HUES48 (cell line): ENCODE data around the gene SNX9.

Experiments
- H3K27ac ChIP-seq: one replicate; pipeline ENCODE4 v1.7.0; 2013; ENCODE audit warnings: low read depth, low read length, inconsistent platforms
- H3K27me3 ChIP-seq: 2 replicates; pipeline ENCODE4 v1.6.1; 2013; ENCODE audit warnings: mild to moderate bottlenecking, low read length; ENCODE audit not compliant: control insufficient read depth, insufficient read depth
- H3K36me3 ChIP-seq: 2 replicates; pipeline ENCODE4 v1.6.1; 2013; ENCODE audit warnings: low read length; ENCODE audit not compliant: control insufficient read depth, insufficient read depth
- H3K4me1 ChIP-seq: 2 replicates; pipeline ENCODE4 v1.6.1; 2013; ENCODE audit warnings: mild to moderate bottlenecking, low read length; ENCODE audit not compliant: control insufficient read depth, insufficient read depth
- H3K4me3 ChIP-seq: 2 replicates; pipeline ENCODE4 v1.5.1; 2013; ENCODE audit warnings: mild to moderate bottlenecking, low read depth, low read length
- H3K9ac ChIP-seq: 2 replicates; pipeline ENCODE4 v1.6.1; 2013; ENCODE audit warnings: mild to moderate bottlenecking, low read depth, low read length, moderate library complexity
- H3K9me3 ChIP-seq: 2 replicates; pipeline ENCODE4 v1.6.1; 2013; ENCODE audit warnings: low read length; ENCODE audit not compliant: control insufficient read depth, insufficient read depth

The SNX9 gene

DNA sequence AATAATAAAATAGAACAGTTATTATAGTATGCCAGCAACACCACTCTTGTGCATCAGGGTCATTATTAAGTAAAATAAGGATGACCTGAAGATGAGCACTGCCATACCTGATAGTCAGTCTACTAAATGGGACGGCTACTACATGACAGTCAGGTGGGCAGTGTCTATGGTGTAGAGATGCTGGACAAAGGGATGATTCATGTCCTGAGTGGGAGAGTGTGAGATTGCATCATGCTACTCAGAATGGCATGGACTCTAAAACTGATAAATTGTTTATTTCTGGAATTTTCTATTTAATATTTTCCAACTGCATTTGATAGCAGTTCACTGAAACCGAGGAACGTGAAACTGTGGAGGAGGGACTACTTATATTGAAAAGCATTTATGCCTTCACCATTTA, 38.8 kb downstream of the SNX9 start:
- no peaks in the 10 kb centered on the region for H3K27me3 ChIP-seq
- no peaks in the 10 kb centered on the region for H3K36me3 ChIP-seq
- no peak overlapping the region for H3K27ac ChIP-seq
- peaks cover 17% of the 10 kb centered on the region for H3K4me1 ChIP-seq
- H3K9ac ChIP-seq: no peak overlapping the region
- H3K9me3 ChIP-seq: no peaks in the 10 kb centered on the region
- no peak overlapping the region for H3K4me3 ChIP-seq

DNA sequence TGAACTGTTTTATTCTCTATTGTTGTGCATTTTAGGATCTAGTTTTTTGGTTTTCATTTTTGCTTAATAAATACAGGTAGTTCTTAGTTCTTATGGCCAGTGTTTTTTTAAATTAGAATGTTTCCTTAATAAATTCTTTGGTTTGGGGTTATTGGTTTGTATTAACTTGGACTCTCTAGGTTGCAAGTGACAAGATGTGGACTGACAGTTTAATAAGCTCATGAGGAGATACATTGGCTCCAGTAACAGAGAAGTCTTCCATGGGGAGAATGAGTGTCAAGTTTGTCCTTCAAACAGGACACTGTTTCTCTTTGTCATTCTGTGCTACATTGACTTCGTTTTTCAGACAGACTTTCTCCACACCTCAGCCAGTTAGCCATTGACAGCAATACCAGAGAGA, 39.7 kb downstream of the SNX9 start:
- H3K4me1 ChIP-seq: peaks cover 17% of the 10 kb centered on the region
- no peak overlapping the region for H3K27ac ChIP-seq
- H3K36me3 ChIP-seq: no peaks in the 10 kb centered on the region; the same call in 1 of the 2 replicates
- H3K4me3 ChIP-seq: no peak overlapping the region
- no peaks in the 10 kb centered on the region for H3K9me3 ChIP-seq
- no peak overlapping the region for H3K9ac ChIP-seq
- H3K27me3 ChIP-seq: no peaks in the 10 kb centered on the region

DNA sequence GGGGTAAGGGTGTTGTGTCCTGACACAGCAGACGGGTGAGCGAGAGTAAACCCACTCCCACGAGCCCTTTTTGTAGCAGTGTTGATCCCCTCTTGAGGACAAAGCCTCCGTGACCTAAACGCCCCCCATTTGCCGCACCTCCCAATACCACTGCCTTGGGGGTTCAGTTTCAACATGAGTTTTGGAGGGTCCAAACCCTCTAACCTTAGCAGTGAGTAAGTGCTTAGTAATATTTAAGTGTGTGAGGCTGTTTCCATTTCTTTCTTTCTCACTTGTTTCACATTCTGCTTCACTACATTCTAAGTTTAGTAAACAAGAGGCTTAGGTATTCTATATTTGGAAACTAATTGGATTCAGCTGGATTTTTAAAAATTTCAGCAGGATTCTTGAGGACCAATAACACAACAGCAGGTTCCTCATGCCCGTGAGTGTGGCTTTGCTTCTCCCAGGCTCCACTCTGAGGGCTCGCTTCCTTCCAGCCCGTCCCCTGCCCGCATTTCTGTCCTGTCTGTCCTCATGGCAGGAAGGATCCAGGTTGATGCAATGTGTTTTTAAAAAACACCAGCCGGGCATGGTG, 41.2 kb downstream of the SNX9 start:
- H3K27me3 ChIP-seq: no peaks in the 10 kb centered on the region
- no peak overlapping the region for H3K4me3 ChIP-seq
- no peaks in the 10 kb centered on the region for H3K9me3 ChIP-seq
- peaks cover 15% of the 10 kb centered on the region for H3K36me3 ChIP-seq
- no peak overlapping the region for H3K27ac ChIP-seq
- peaks cover 13% of the 10 kb centered on the region for H3K4me1 ChIP-seq
- no peak overlapping the region for H3K9ac ChIP-seq

DNA sequence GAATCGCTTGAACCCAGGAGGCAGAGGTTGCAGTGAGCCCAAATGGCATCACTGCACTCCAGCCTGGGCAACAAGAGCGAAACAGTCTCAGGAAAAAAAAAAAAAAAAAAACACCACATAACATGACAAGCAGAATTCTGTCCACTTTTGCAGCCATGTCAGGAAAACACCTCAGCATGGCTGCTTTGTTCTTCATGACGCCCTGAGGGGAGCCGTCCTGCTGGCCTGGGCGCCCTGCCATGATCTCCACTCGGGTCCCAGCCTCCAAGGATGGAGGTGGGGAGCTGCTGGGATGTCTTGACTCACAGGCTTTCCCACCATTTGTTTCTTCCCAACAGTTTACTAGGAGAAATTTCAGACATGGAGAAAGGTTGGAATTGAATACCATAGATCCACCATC, 42.2 kb downstream of the SNX9 start:
- Histone ChIP-seq H3K36me3 (peaks cover 24% of the 10 kb centered on the region), H3K27ac (no peak overlapping the region), H3K4me1 (peaks cover 6% of the 10 kb centered on the region; the same call in 1 of the 2 replicates), H3K9me3 (no peaks in the 10 kb centered on the region), H3K27me3 (no peaks in the 10 kb centered on the region), H3K4me3 (no peak overlapping the region), H3K9ac (no peak overlapping the region)

DNA sequence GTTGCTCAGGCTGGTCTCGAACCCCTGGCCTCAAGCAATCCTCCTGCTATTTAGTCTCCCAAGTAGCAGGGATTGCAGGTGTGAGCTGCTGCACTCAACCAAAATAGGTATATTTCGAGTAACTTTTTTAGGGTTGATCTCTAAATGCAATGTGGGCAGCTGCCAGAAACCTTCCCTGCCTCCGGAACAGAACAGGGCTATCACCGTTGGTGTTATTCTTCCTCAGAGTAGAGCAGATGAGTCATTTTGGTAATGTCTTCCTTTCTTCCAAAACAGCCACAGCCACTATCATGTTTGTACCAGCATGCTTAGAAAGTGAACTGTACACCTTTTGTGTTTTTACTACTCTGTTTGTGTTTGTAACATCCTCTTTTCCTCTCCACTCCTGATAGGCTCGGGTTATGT, 44.1 kb downstream of the SNX9 start:
- Histone ChIP-seq H3K9ac (no peak overlapping the region), H3K9me3 (no peaks in the 10 kb centered on the region), H3K4me1 (no peaks in the 10 kb centered on the region), H3K27ac (no peak overlapping the region), H3K27me3 (no peaks in the 10 kb centered on the region), H3K4me3 (no peak overlapping the region), H3K36me3 (peaks cover 31% of the 10 kb centered on the region)

DNA sequence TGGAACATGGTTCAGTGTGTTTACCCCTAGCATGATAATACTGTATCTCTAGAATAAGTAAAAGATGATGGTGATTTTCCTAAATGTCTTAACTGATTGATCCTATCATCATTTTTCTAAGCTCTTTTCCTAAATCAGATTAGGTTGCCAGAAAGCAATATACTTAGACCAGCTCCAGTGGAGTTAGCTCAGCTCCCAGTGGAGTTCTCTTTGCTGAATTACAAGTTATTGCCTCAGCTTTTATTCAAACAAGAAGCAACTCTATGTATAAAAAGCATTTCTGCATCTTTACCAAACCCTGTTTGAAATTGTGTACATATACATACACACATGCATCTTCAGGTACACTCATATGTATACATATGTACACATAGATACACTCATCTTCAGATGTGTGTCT, 44.9 kb downstream of the SNX9 start:
- Histone ChIP-seq H3K9me3 (no peaks in the 10 kb centered on the region), H3K27ac (no peak overlapping the region), H3K9ac (no peak overlapping the region), H3K27me3 (no peaks in the 10 kb centered on the region), H3K4me1 (0 out of 2 replicates have a peak, but pooled peaks cover 4% of the 10 kb centered on the region), H3K36me3 (peaks cover 31% of the 10 kb centered on the region), H3K4me3 (no peak overlapping the region)

DNA sequence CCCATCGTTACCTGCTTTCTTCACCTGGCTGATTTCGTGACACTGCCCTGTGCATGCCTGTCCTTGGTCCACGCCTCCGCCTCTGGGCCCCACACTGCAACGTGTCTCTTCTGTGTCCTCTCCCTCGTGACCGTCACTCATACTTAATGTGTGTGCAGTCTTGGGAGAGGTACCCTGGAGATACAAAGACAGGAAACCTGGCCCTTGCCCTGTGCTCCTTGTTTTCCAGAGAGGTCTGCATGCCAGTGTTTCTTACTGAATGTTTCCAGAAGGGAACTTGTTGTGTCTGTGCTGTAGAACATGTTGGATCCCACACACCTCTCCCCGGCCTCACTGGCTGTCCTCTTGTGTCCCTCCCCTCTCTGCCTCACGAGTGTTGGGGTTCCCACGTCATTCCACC, 45.8 kb downstream of the SNX9 start:
- Histone ChIP-seq H3K4me1 (0 out of 2 replicates have a peak, but pooled peaks cover 4% of the 10 kb centered on the region), H3K4me3 (no peak overlapping the region), H3K27ac (no peak overlapping the region), H3K9ac (no peak overlapping the region), H3K9me3 (no peaks in the 10 kb centered on the region), H3K27me3 (no peaks in the 10 kb centered on the region), H3K36me3 (peaks cover 31% of the 10 kb centered on the region)

DNA sequence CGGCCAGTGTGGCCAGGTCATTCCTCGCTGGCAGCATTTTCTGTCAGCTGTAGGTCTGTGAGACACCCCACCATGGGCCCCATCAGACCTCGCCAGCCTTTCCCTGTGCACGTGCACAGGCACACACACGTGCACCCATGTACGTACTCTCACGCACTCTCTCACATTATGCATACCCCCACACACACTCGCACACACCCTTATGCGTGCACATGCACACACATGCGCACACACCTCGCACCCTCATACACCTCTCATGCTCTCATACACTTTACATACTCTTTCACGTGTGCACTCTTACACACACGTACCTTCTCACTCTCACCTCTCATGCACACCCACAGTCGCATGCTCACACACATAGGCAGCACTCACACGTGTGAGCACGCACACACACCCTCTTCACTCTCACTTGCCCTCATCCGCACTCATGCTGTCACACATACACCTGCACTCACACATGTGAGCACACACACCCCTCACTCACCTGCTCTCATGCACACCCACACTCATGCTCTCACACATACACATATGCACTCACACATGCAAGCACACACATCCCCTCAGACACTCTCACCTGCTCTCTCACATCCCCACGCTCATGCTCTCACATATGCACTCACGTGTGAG, 46.7 kb downstream of the SNX9 start:
- 0 out of 2 replicates have a peak, but pooled peaks cover 4% of the 10 kb centered on the region for H3K4me1 ChIP-seq
- H3K4me3 ChIP-seq: no peak overlapping the region
- H3K9me3 ChIP-seq: no peaks in the 10 kb centered on the region
- H3K27ac ChIP-seq: no peak overlapping the region
- no peak overlapping the region for H3K9ac ChIP-seq
- H3K27me3 ChIP-seq: no peaks in the 10 kb centered on the region
- H3K36me3 ChIP-seq: peaks cover 40% of the 10 kb centered on the region

DNA sequence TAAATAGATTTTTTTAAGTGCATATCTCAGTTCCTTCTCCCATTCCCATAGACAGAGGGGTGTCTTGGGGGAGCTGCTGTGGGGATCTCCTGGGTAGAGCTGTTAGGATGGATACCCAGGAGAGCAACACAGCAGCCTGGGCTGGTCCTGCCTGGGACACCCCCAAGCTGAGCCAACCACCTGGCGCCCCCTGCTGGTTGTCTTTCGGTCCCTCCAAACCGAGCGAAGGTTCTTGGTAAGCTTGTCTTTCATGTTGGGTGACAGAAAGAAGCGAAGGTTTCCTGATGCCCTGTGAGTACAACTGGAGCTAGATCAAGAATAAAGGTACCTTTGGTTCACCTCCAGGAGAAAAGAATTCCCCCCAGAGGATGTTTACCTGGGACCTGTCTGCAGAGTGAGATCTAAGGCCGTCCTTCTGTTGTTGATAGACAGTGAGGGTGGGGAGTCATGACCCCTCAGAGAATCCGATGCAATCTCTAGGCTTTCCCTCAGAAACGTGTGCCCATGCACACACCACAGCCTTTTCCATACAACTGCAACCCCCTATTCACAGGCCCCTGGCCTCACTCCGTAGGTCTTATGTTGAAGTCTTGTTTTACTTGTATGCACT, 50.8 kb downstream of the SNX9 start:
- Histone ChIP-seq H3K4me1 (peaks cover 8% of the 10 kb centered on the region), H3K27ac (no peak overlapping the region), H3K36me3 (peaks cover 54% of the 10 kb centered on the region), H3K4me3 (no peak overlapping the region), H3K27me3 (no peaks in the 10 kb centered on the region), H3K9me3 (no peaks in the 10 kb centered on the region), H3K9ac (no peak overlapping the region)

DNA sequence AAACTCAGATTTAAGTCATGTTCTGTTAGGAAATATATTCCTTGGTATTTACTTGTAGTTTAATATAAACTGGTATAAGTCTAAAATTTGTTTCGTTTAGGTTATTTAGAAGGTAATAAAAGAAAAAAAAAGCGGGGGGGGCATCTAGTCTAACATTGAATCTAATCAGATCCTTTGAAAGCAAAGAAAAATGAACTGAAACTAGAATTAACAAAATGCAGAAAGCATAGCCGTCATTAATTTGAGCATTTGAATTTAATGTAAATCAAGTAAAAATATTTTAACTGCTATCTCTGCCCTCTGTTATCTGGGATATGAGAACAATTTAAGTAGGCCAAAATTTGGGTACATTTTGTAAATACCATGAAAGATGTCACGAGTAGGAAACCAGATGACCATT, 54.1 kb downstream of the SNX9 start:
- Histone ChIP-seq H3K27ac (no peak overlapping the region), H3K9me3 (no peaks in the 10 kb centered on the region), H3K9ac (no peak overlapping the region), H3K36me3 (peaks cover 39% of the 10 kb centered on the region), H3K27me3 (no peaks in the 10 kb centered on the region), H3K4me1 (peaks cover 25% of the 10 kb centered on the region), H3K4me3 (no peak overlapping the region)
